Measurements from ENCODE around the gene SLC25A34. TPM values are rescaled to one million over a fixed set of nuclear protein-coding genes. Genes with fewer than 3 reads are reported as not detected.

Gene SLC25A34
- total and polyA plus RNA-seq, 10 of the 15 experiments (the other 5 are each of a cell fraction or from before 2014, with no cell fraction given) = 0.02 to 1.6 (median 0.39) TPM

DNA sequence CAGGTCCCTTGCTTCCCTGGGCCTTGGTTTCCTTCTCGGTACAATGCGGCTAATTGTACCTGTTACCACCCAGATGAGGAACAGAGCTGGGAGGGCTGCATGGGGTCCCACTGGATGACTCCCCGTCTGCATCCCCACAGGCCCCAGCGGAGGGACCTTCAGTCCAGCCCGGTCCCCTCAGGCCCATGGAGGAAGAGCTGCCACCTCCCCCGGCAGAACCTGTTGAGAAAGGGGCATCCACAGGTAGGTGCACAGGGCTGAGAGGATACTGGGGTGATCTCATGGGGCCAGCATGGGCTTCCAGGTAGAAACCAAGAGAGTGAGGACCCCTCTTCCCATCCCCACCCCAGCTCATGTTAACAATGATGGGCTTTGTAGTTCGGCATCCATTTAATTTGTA is 32.3 kb downstream of the SLC25A34 start:
- FAIRE-seq (no peak), DNase-seq (ENCODE audit: low read depth, low spot score) (no peak), ATAC-seq (no peak)
- no peaks in the 10 kb centered on the region for H3K79me2 ChIP-seq (ENCODE audit: control insufficient read depth, insufficient read depth, low read length)
- H3K9ac ChIP-seq (ENCODE audit: control insufficient read depth, insufficient read depth, low read length) = no peak overlapping the region
- ChIA-PET SMC1A (ENCODE audit: uncharacterized antibody, unreplicated experiment) (interaction anchor here (1.3 kb wide), 1 partner anchor 16 kb away, joined by 3 read pairs; no protein-coding TSS in a partner anchor), RAD21 (ENCODE audit: unreplicated experiment) (no interaction called here), POLR2A (no interaction called here), CTCF (no interaction called here)
- no peak overlapping the region for H3K27ac ChIP-seq (ENCODE audit: control insufficient read depth, insufficient read depth)
- no peaks in the 10 kb centered on the region for H4K20me1 ChIP-seq (ENCODE audit: control insufficient read depth, insufficient read depth)
- no peaks in the 10 kb centered on the region; a peak in 1 of 4 replicates for H3K27me3 ChIP-seq (replicated peaks in 1 of 2; ENCODE audit: control insufficient read depth in 2 of 2, insufficient read depth in 2 of 2, low read length in 1 of 2)
- no TSS peak for BruUV-seq (replicated peaks)
- no peaks in the 10 kb centered on the region for H3K9me3 ChIP-seq (replicated peaks; ENCODE audit: control insufficient read depth, insufficient read depth, low read length)
- no peak overlapping the region for H3K4me3 ChIP-seq
- no peaks in the 10 kb centered on the region for H3K36me3 ChIP-seq (ENCODE audit: control insufficient read depth in 2 of 2, insufficient read depth in 2 of 2, low read length in 1 of 2)
- H2AFZ ChIP-seq (ENCODE audit: control insufficient read depth, low read depth, low read length) = no peak overlapping the region
- in situ Hi-C loops (cut with MboI) (no loop called here), intact Hi-C loops (cut with micrococcal nuclease; ENCODE audit: unreplicated experiment) (no loop called here)
- no peak overlapping the region for H3K4me2 ChIP-seq (ENCODE audit: control insufficient read depth, insufficient read depth)
- WGBS (ENCODE audit: insufficient coverage, insufficient replicate concordance, low lambda C conversion rate, missing lambda C conversion rate) = 72% methylated on average over 7 of the region's 7 CpGs
- TF ChIP-seq TCF12 (IDR thresholded peaks at IDR 0.05; ENCODE audit: low read depth, low read length) (no peak), ZNF687 (IDR thresholded peaks at IDR 0.05) (no peak), NFYA (IDR thresholded peaks at IDR 0.05; ENCODE audit: borderline replicate concordance, low read depth, low read length) (no peak), GABPA (IDR thresholded peaks at IDR 0.05; ENCODE audit: low read depth) (no peak), ZBED1 (IDR thresholded peaks at IDR 0.05; ENCODE audit: borderline replicate concordance) (no peak)
- TF ChIP-seq, protein P1, sequence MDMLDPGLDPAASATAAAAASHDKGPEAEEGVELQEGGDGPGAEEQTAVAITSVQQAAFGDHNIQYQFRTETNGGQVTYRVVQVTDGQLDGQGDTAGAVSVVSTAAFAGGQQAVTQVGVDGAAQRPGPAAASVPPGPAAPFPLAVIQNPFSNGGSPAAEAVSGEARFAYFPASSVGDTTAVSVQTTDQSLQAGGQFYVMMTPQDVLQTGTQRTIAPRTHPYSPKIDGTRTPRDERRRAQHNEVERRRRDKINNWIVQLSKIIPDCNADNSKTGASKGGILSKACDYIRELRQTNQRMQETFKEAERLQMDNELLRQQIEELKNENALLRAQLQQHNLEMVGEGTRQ (IDR thresholded peaks at IDR 0.05; ENCODE audit: borderline replicate concordance, low read depth, low read length) = no peak
- H3K4me1 ChIP-seq (ENCODE audit: control insufficient read depth, insufficient read depth, low read length) = no peaks in the 10 kb centered on the region

Measured in GM12878 (cell line).